GM19452 (cell line): Measurements from ENCODE around the gene AHNAK2.

Source experiments
- ATAC-seq: cut with Tn5 transposase; IDR thresholded peaks from one replicate; pipeline ENCODE4 v1.9.1; 2021; ENCODE audit not compliant: unreplicated experiment

AHNAK2 gene

DNA sequence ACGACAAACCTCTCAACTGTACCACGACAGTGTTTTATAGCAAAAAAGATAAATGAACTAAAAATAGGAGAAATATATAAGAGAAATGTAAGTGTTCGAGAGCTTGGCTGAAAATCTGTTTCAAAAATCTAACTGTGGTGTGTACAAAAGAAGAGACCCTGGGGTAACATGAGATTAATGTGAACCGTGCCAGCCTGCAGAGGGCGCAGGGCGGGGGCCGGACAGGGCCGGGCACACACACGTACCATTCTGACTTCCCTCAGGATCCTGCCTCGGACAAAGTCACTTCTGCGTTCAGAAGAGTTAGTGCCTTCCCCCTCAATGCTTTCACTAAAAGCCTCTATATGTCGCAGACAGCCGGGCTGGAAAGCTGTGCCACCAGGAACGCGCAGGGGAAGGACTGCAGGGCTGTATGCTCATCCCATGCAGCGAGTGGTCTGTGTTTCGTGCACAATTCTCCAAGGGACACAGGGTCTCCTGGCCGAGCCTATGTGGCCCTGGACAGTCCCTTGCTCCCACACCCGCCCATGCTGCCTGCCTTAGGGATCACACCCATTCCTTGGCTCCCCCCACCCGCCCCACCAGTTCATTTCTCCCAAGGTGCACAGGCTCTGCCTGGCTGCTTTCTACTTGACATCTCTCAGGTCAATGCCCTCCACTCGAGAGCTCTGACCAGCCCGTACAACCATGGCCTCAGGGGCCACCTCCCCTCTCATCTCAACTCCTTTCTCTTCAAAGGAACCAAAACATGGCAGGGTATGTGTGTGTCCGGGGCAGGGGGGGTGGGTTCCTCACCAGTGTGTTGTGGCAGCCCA is 34.2 kb upstream of the AHNAK2 start:
- ATAC-seq: no peak

DNA sequence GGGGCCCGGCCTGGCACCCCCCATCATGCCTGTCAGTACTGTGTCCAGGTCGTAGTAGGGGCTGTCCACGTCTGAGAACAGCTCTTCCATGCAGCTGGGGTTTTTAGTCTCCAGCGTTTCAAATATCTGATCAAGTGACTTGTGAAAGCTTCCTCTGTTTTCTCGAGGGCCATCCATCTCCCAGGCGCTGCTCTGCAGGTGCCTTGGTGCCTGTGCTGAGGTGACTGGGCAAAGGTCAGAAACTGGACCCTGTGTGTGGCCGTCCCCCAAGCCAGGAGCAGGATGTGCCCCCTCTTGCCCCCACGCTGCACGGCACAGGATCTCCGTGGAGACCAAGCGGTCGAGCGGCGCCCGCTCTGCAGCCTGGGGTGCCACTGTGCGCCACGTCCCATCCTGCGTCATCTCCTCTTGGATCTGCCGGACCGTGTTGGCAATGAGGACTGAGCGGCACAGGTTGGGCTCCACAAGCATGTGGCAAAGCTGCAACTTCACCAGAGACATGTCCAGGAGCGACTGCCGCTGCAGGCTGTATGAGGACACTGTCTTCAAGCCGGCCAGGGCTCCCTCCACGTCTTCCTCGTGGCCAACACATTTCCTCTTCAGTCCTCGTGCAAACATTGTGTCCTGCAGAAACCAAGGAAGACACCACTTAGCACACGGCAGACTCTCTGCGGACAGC is 33.3 kb upstream of the AHNAK2 start:
- no peak for ATAC-seq

DNA sequence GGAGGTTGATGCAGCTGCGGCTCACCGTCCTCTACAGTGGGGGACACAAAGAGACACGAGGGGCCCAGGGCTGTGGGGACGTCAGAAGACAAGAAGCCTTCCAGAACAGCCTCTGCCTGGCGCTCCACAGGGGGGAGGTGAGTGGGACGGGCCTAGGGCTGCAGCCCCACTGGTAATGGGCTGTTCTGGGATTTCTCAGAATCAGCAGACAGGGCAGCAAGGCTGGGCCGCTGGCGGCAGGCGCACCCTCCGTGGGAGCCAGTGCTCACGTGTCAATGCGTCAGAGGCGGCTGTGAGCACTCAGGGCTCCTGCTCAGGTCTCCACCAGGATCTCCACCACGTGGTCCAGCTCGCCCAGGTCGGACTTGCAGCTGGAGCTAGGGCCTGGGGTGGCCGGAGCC is 32.7 kb upstream of the AHNAK2 start:
- ATAC-seq: no peak

DNA sequence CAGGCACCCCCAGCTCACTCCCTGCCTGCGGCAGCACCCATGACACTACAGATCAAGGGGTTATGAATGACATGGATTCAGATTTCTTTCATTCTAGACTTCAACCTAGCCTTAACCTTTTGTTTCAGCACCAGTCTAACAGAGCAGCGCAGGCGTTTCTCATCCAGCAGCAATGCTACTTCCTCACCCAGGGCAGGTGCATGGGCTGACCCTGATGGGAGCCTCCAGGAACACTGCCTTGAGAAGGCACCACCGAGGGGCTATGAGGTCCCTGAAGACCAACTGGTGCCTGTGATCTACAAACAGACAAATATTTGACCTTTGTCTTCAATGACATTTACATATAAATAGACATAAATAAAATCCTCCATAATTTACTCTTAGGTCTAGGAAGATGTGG is 31.9 kb upstream of the AHNAK2 start:
- no peak for ATAC-seq

DNA sequence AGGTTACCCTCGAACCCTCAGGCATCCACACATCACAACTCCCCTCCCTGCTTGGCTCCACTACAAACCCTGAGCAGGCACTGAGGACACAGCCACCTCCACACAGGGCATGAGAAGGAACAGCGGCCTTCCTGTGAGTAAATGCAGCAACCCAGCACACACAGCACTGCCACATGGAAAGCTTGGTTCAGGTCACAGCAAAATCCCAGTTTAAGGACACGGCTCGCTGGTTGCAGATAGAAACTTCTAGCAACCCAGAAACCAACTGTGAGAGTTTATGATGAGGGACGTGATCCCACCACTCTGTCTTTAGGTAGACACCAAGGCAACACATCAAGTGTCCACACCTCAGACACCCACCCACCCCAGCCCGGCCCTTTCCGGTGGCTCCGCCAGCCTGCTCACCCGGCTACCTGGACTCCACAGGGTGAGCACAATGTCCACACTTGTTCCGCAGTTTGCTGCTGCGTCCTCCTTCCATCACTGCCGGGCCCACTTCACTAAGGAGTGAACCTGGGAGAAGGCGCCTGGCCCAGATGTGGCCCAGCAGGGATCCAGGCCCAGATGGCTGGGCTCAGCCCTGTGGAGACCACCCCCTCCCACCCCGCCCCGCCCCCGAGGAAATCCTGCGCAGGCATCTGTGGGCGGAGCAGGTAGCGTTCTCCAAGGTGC is 29.6 kb upstream of the AHNAK2 start:
- ATAC-seq: no peak

DNA sequence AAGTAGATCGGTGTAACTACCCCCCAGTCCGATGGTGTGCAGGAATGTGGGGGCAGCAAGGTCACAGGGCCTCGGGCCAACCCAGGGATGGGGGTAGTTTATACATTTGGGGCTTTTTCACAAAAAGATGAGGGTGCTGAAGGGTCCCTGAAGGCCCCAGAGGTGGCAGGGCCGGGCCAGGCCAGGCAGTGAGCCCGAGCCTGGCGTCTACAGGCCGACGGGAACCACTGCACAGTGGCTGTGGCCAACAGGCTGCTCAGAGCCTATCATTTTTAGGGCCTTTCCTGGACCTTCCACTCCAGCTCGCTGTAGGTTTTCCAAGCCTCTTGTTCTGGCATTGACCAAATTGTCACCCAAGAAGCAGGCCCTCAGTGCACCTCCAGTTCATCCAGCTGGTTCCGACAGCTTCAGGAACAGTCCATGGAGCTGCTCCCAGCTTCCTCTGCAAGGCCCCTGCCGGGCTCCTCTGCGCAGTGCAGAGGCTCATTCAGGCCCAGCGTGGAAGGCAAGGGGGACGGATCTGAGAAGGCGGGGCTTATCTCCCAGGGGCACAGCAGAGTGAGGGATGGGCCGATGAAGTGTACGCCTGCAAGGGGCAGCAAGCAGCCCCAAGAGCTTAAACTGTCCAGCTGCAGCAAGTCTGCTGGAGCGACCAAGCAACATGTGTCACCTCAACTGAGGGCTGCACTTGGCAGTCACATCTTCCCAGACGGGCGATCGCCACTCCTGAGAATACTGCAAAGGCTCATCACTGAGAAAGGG is 28.8 kb upstream of the AHNAK2 start:
- no peak for ATAC-seq

DNA sequence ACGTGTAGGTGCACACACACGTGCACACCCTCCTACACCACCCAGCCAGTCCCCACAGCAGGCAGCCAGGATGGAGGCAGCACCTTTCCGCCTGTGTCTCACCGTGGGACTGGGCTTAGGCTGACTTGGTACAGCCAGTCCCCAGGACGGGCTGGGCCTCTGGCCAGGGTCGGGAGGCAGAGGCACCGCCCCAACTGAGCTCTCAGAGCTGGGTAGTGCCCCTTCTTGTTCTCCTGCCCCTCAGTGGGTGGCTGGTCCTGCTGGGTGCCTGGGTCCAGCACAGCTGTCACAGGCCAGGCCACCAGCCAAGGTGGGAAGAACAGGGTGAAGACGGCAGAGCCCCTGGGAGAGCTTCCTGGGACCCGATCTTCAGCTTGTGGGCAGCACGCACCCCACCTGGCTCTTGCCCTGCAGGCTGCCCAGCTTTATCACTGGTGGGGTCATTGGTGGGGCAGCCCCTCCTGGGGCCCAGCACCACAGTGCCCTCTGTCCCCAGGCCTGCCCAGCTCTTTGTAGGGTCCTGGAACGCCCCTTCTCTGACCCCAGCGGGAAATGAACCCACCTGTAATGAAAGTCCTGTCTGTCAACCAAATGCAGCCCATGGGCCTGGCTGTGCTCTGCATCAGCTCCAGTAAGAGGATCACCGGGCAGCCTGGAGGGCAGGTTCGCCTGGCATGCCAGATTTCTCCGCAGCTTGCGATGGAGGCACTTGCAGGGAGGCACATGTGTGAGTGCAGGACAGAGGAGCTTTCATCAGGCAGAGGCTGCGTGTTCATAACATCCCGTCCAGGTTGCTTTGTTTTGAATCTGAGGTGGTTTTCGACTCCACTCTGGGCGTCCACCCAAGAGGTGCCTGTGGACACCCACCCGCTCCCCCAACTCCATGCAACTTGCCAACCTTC is 28.0 kb upstream of the AHNAK2 start:
- ATAC-seq: no peak

DNA sequence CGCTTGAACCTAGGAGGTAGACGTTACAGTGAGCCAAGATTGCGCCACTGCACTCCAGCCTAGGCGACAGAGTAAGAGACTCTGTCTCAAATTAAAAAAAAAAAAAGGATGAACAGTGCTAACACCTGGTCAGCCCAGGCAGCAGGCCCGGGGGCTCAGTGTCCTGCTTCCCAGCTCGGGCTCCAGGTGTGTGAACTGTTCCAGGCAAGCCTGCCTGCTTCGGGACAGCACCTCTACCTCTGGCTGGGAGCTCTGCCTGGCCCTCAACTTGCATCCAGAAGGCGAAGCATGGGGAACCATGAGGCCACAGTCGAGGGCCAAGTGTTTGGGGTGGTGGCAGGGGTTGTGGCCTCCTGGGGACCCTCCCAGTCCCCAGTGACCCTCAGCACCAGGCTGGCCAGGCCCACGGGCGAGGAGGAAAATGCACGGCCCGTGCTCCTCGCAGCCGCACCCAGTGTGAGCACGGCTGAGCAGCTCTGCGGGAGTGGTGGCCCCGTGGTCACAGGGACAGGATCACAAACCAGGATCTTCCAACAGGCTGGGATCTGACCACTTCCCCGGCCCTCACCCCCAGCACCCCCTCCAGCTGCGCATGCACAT is 27.3 kb upstream of the AHNAK2 start:
- no peak for ATAC-seq

DNA sequence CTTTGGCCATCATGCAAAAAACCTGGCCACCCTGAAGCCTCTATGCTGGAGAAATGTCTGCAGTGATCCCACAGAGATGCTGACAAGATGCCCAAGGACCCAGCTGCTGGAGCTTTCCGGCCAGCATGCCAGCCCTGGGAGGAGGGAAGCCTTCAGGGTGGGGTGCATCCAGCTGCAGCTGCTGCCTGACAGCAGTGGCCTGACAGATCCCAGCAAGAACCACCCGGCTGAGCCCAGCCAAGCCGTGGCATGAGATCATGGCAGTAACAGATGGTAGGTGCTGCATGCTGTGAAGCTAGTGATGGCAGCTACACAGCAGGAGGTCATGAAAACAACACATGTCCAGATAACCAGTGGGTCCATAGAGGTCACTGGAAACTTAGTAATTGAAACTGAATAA is 21.2 kb upstream of the AHNAK2 start:
- ATAC-seq: no peak

DNA sequence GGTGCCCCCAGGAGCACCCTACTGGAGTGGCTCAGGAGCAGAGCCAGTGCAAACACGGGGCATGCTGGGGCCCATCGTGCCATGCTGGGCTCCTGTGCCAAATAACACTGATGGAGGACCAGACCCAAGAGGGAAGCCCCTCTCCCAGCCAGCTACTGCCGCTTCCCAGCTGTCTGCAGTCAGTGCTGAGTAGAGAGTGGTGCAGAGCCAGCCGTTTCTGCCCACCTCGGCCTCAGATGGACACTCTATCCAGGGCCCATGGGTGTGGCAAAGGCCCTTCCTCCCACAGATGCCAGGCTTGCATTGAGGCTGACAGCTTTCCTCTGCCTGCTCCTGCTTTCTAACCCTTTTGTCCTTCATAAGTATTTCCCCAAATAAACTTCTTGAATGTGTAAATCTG is 20.6 kb upstream of the AHNAK2 start:
- no peak for ATAC-seq

DNA sequence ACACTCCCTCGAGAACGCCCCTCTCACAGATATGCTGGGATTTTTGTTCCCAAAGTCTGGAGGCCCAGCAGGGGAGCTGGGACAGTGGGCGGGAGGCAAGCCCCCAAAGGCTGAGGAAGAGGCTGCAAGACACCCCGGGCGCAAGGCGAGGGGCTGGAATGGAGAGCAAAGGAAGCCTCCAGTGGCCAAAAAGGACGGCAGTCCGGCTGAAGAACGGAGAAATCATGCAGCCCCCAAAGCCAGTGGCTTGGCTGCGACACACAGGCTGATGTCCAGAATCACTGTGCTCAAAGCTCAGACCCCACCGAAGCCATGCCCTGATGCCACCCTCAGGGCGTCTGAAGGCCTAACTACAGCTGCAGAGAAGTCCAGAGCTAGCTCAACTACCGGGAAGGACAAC is 18.3 kb upstream of the AHNAK2 start:
- ATAC-seq: no peak

DNA sequence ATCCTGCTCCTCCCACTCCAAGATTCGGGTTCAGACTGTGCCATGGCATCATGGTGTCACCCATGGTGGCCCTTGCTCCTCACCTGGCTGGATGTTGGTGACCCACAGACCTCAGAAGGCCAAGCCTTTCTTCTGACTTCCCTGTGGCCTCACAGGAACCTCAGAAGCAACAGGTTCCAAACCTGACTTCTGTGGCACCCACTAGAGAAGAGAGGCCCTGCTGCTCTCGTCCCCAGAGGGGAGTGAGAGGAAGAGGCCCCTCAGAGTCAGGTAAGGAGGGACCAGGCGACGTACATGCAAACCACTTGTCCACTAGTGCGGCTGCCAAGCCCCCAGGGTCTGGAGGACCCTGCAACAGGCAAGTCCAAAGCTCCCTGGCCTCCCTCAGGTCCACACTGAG is 17.9 kb upstream of the AHNAK2 start:
- no peak for ATAC-seq

DNA sequence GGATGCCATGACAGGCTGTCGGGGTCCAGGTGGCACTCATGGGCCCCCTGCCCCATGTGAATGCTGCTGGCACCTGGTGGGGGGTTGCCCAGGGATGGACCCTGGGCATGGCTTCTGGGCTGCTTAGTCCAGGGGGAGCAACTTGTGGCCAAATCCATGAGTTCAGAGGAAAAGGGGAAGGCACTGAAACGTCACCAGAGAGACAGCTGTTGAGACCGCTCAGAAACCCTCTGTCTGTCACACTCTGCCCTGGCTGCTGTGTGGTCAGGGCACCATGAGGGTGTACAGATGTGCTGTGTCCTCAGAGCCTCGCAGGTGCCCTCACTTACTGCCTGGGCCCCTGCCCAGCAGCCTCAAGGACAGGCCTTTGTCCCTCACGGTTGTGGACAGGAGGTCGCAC is 16.8 kb upstream of the AHNAK2 start:
- ATAC-seq: no peak

DNA sequence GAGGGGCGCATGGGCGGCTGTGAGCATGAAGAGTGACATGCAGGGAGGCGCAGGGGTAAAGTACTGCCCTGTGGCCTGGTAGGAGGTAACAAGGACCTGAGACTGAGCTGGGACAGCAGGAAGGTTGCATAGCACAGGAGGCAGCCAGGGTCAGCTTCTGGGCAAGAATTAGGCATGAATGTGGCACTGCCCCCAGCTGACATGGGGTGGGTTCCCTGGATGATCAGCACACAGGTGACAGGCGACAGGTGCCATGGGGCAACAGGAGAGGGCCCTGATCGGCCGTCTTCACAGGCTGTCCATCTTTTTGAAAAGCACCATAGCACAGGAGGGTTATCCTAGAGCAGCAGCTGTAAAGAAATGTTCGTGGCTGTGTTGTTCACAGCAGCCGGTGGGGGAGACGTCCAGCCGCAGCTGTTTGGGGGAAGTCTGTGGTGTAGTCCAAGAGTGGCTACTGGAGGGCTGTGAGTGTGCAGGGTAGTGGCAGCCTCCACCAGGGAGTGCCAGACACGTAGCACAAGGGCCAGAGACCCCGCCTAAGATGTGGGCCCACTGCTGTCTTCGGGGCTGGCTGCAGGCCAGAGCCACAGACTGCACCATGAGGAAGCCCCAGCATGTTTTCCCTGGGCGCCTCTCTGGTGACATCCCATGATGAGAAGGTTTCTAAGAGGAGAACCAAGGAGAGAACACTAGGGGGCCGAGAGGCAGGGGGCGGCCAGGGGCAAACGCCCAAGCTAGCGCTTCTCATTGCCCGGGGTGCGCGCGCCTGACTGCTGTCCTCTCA is 15.8 kb upstream of the AHNAK2 start:
- ATAC-seq: no peak

DNA sequence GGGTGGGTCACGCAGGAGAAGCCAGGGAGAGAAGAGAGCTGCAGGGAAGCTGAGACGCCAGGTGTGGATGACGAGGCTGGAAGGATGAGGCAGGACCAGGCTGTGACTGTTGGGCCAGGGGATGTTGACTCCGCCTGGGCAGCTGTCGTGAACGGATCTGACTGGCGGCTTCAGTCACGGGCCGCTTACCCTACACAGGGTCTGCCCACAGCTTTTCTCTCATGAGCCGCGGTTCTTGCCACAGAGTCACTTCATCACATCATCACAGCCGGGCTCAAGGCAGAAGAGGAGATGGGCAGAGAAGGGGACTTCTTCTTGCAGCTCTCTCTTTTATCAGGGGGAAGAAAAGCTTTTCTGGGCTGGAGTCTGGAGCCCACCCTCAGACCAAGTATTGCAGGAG is 15.1 kb upstream of the AHNAK2 start:
- no peak for ATAC-seq

DNA sequence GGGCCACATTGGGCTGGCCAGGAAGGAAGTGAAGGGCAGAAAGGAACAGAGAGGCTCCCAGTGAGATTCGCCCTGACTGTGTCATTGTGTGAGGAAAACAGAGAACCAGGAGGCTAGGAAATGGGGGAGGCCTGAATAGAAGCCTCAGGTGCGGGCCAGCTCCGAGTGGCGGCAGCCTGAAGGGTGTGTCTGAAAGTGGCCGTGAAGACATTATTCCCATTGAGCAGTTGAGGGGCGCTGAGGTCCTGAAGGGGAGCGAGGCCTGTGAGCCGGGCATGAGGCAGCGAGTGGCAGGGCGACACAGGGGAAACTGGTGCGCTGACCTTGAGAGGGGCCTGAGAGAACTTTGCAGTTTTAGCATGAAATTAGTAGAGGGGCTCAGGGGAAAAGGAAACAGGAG is 14.3 kb upstream of the AHNAK2 start:
- no peak for ATAC-seq

DNA sequence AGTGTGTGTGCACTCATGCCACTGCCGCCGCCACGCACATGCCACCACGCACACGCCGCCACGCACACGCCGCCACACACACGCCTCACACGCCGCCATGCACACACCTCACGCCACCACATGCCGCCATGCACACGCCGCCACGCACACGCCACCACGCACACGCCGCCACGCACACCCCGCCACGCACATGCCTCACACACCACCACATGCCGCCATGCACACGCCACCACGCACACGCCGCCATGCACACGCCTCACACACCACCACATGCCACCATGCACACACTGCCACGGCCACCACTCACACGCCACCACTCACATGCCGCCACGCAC is 13.7 kb upstream of the AHNAK2 start:
- ATAC-seq: no peak

DNA sequence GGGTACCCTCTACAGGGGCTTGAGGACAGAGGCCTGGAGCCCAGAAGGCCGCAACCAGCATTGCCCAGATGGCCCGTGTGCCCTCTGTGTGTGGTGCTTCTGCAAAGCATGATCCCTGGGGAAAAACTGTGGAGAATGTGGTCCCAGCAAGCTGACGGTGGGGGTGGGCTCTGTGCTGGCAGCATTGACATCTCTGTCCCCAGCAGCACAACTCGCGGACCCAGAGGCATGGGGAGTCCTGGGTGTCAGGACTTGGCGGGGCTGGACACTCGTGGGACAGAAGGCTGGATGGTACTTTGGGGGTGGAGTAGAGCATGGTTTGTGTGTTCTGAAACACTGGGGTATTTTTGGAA is 11.8 kb upstream of the AHNAK2 start:
- no peak for ATAC-seq

DNA sequence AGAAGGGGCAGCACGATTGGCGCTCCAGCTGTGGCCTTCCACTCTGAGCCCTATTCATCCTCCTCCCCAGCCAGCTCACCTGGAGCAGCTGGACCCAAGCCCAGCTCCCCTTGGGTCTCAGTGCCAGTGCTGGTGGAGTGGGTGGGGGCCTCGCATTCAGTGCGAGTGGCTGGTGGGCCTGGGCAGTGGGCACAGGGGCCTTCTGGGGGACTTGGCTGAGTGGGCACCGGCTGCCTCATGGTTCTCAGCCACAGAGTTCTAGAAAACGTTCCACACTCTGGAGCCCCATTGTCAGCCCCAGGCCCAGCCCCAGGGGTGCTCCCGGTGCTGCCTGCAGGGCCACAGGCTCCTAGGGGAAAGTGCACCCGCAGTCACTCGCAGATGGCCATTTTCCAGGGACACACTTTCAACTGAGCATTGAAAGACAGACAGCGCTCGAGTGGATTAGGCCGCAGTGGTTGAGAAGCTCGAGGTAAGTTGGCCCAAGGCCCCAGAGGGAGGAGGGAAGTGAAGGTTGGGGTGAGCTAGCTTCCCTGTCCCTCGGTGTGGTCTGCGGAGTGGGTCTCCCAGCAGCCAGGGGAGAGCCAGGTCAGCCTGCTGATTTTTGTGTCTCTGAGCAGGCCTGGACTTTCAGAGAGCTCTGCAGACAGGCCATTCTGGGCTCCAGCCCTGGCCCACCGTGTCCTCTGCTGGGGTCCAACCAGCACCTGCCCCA is 11.2 kb upstream of the AHNAK2 start:
- ATAC-seq: no peak
